AG09319 (cell line): ENCODE results near the gene TMOD1.

Source experiments
- DNase-seq: peaks from one replicate; pipeline ENCODE4 v3.0.0-alpha.2; 2010; ENCODE audit warnings: low read depth; ENCODE audit errors: extremely low read depth
- CTCF ChIP-seq: IDR thresholded peaks from 2 replicates; pipeline ENCODE4 v1.5.1; 2011; ENCODE audit warnings: low read depth, mild to moderate bottlenecking, inconsistent platforms, low read length, moderate library complexity

The TMOD1 gene

GRCh38 chr9:97564291-97565175 lies 63.1 kb downstream of the TMOD1 start:
- peak; percentile 44 for DNase-seq
- no peak for TF ChIP-seq CTCF

GRCh38 chr9:97565262-97565661 lies 63.8 kb downstream of the TMOD1 start:
- TF ChIP-seq CTCF, result no peak
- no peak for DNase-seq

GRCh38 chr9:97567182-97567893 lies 65.9 kb downstream of the TMOD1 start:
- DNase-seq, result no peak
- no peak for TF ChIP-seq CTCF

GRCh38 chr9:97567894-97568202 lies 66.4 kb downstream of the TMOD1 start:
- DNase-seq, result no peak
- no peak for TF ChIP-seq CTCF

GRCh38 chr9:97568461-97569275 lies 67.2 kb downstream of the TMOD1 start:
- no peak for TF ChIP-seq CTCF
- no peak for DNase-seq

- no peak for TF ChIP-seq CTCF
Measured at GRCh38 chr9:97570899-97571298, 69.4 kb downstream of the TMOD1 start.

More at GRCh38 chr9:97570899-97571298, 69.4 kb downstream of the TMOD1 start:
- no peak for DNase-seq
